Measurements from ENCODE around the gene SKAP1. TPM values are rescaled to one million over a fixed set of nuclear protein-coding genes. Genes with fewer than 3 reads are reported as not detected.

The SKAP1 gene
- polyA plus RNA-seq, 1 of the 3 experiments (the other 2 are of a cell fraction), result not detected

DNA sequence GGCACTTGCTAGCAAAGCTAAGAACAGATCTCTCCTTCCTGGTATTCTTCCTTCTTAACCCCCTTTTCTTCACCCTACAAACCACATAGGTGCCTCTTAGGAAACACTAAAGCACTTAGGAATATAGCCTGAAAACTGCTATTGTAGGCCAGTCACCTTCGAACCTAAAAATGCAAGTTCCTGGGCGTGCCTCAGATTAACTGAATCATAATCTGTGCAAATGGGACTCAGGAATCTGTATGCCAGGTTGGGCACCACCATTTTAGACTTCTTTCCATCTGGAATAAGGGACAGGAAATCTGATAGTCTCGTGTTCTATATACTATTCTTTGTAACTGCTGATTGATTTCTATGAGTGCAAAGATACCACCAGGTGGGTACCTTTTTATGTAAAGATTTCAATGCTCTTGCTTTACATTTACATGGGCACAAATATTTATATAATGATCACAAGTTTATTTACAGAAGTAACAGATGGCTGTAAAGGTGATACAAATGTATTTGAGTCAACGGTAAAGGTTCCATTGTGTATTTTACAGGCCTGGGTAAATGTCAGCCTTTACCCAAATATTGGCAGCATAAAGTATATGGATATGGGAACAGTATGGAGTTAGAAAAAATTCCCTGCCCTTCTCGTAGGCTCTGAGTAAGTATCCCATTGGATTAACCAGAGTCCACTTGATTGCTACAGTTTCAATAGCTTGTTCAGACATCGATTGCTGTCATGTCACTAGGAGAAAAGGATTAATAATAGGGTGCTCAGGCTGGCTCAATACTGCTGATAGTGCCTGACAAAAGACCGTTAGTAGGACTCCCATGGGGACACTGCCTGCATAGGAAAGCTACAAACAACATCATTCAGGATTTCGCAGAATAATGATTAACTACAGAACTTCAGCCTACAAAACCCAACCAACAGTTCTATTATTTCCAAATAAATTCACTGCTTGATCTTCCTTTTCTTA, 197.7 kb downstream of the SKAP1 start (continued):
- TF ChIP-seq CHD2 (IDR thresholded peaks at IDR 0.05; ENCODE audit: low read length, partially characterized antibody) (no peak), USF1 (IDR thresholded peaks at IDR 0.05; ENCODE audit: borderline replicate concordance, low read depth) (no peak), MXI1 (IDR thresholded peaks at IDR 0.05; ENCODE audit: low read depth, low read length) (no peak)
- TF ChIP-seq, protein P1, sequence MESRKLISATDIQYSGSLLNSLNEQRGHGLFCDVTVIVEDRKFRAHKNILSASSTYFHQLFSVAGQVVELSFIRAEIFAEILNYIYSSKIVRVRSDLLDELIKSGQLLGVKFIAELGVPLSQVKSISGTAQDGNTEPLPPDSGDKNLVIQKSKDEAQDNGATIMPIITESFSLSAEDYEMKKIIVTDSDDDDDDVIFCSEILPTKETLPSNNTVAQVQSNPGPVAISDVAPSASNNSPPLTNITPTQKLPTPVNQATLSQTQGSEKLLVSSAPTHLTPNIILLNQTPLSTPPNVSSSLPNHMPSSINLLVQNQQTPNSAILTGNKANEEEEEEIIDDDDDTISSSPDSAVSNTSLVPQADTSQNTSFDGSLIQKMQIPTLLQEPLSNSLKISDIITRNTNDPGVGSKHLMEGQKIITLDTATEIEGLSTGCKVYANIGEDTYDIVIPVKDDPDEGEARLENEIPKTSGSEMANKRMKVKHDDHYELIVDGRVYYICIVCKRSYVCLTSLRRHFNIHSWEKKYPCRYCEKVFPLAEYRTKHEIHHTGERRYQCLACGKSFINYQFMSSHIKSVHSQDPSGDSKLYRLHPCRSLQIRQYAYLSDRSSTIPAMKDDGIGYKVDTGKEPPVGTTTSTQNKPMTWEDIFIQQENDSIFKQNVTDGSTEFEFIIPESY (IDR thresholded peaks at IDR 0.05; ENCODE audit: borderline replicate concordance, low read depth), result no peak

DNA sequence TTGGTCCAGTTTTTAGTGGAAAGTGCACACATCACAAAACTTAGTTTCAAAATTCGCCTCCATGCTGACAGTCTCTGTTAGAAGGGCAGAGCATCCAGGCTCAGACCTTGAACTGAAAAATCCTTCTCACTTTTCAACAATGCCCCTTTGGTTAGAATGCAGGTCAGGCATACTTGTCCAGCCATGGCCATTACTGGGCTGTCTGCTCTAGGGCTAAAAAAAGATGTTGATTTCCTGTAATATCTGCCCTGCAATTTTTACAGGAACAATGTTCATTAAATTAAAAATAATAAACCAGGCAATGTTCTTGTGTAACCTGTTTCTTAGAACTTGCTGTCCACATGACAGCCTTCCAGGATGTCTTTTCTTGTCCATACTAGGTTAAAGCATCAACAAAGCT, 200.1 kb downstream of the SKAP1 start:
- Histone ChIP-seq H3K4me3 (ENCODE audit: low read depth in 2 of 2, low read length in 1 of 2) (no peak overlapping the region), H3K9ac (no peak overlapping the region), H3K79me2 (ENCODE audit: insufficient read depth) (no peaks in the 10 kb centered on the region), H3K9me2 (no peaks in the 10 kb centered on the region), H3K4me2 (no peak overlapping the region), H4K20me1 (ENCODE audit: insufficient read depth) (no peaks in the 10 kb centered on the region), H3K9me3 (no peaks in the 10 kb centered on the region), H3K36me3 (replicated peaks in 1 of 2; ENCODE audit: control insufficient read depth in 1 of 2, insufficient read depth in 2 of 2, low read length in 1 of 2) (no peaks in the 10 kb centered on the region), H3K27me3 (ENCODE audit: insufficient read depth) (peaks cover 59% of the 10 kb centered on the region), H3K4me1 (ENCODE audit: control insufficient read depth in 1 of 2, insufficient read depth in 2 of 2, low read depth in 1 of 2, low read length in 1 of 2) (no peaks in the 10 kb centered on the region), H3K27ac (ENCODE audit: low read depth in 2 of 2, low read length in 1 of 2) (no peak overlapping the region), H3F3A (replicated peaks; ENCODE audit: insufficient read depth) (no peaks in the 10 kb centered on the region), H2AFZ (ENCODE audit: low read depth) (no peak overlapping the region)
- ChIA-PET CTCF (interaction anchor here (1.2 to 1.5 kb wide), 3 partner anchors 16 to 78 kb away, joined by 3 to 8 read pairs (median 4); no protein-coding TSS in a partner anchor), POLR2A (no interaction called here)
- 5% methylated on average over 1 of the region's 1 CpG for WGBS (ENCODE audit: low lambda C conversion rate)
- TF ChIP-seq GATA2 (CRISPR knock-in tag; IDR thresholded peaks at IDR 0.05) (no peak), YY1 (IDR thresholded peaks at IDR 0.05; ENCODE audit: low read depth) (no peak), RXRA (IDR thresholded peaks at IDR 0.05; ENCODE audit: borderline replicate concordance, low read depth) (no peak), CHD2 (IDR thresholded peaks at IDR 0.05; ENCODE audit: low read length, partially characterized antibody) (no peak), TEAD4 (IDR thresholded peaks at IDR 0.05; ENCODE audit: borderline replicate concordance, insufficient read depth) (no peak), TCF12 (IDR thresholded peaks at IDR 0.05) (no peak), JUND (IDR thresholded peaks at IDR 0.05) (no peak), TAF1 (IDR thresholded peaks at IDR 0.05; ENCODE audit: borderline replicate concordance, low read depth, low read length) (no peak), FOXJ3 (CRISPR knock-in tag; IDR thresholded peaks at IDR 0.05) (no peak), REST (IDR thresholded peaks at IDR 0.05; ENCODE audit: low read depth, low read length) (no peak)
- TF ChIP-seq, protein P2, sequence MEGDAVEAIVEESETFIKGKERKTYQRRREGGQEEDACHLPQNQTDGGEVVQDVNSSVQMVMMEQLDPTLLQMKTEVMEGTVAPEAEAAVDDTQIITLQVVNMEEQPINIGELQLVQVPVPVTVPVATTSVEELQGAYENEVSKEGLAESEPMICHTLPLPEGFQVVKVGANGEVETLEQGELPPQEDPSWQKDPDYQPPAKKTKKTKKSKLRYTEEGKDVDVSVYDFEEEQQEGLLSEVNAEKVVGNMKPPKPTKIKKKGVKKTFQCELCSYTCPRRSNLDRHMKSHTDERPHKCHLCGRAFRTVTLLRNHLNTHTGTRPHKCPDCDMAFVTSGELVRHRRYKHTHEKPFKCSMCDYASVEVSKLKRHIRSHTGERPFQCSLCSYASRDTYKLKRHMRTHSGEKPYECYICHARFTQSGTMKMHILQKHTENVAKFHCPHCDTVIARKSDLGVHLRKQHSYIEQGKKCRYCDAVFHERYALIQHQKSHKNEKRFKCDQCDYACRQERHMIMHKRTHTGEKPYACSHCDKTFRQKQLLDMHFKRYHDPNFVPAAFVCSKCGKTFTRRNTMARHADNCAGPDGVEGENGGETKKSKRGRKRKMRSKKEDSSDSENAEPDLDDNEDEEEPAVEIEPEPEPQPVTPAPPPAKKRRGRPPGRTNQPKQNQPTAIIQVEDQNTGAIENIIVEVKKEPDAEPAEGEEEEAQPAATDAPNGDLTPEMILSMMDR (IDR thresholded peaks at IDR 0.05), result no peak
- DNase-seq, result no peak

Measured in SK-N-SH (cell line).